ENCODE results near the gene OPRL1.

GRCh38 chr20:64095455-64095854, 15.6 kb downstream of the OPRL1 start:
- no peak for TF ChIP-seq CTCF (IDR thresholded peaks at IDR 0.05)
- TF ChIP-seq POLR2AphosphoS5 (IDR thresholded peaks at IDR 0.05): no peak
- no peak for TF ChIP-seq EP300 (IDR thresholded peaks at IDR 0.05; ENCODE audit: low read depth)
